ENCODE data around the gene PSME1. TPM values are rescaled to one million over a fixed set of nuclear protein-coding genes. Genes with fewer than 3 reads are reported as not detected.
A peak's percentile ranks its signal among the peaks of the same experiment; 100 is the strongest.

PSME1 gene
- total and polyA plus RNA-seq, 10 of the 15 experiments (the other 5 are each of a cell fraction or from before 2014, with no cell fraction given) = 250 to 1,378 (median 412) TPM

DNA sequence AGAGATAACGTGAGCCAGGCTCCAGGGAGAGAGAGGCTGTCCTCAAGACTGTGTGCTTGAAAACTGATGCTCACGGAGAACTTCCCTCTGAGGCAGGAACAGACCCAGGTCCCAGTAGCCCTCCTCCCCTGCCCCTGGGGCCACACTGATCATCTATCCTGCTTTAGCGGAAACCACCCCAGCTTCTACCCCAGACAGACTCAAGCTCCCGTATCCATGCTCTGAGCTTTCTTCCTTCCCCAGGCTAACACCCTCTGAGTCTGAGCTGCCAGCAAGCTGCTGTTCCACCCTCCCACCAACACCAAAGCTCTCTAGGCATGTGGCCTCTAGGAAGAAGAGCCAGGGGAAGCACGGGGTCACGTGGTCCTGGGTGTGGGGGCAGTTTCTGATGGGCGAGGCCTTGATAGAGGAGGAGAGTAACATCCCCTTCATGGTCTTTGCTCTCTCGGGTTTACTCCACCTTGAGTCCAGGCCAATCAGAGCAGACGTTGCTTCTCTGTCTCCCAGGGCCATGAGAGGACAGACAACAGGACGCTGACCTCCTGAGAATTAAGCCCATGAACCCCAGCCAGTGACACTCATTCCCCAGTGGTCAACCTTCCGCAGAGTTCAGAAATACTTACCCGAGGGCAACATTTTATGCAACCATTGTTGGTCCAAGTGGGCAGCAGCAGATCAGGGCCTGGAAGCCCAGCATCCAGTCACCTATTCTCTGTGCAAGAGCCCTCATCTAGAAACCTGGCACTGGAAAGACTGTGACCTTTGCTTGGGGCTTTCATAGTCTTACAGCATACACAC is 40.5 kb upstream of the PSME1 start:
- H3K36me3 ChIP-seq (ENCODE audit: control insufficient read depth in 2 of 2, insufficient read depth in 2 of 2, low read length in 1 of 2) = peaks cover 4 to 14% of the 10 kb centered on the region in 2 experiments; a peak in 3 of 4 replicates
- no peaks in the 10 kb centered on the region for H4K20me1 ChIP-seq (ENCODE audit: control insufficient read depth, insufficient read depth)
- RAD21 ChIA-PET (ENCODE audit: unreplicated experiment) = interaction anchor here (1.1 to 9.1 kb wide), 13 partner anchors 12 to 212 kb away, joined by 3 to 153 read pairs (median 6); partner anchors contain the start of genes CARMIL3, CIDEB, DCAF11 and IRF9
- POLR2A ChIA-PET = interaction anchor here (0.7 to 6.8 kb wide), 16 partner anchors 9 to 147 kb away, joined by 3 to 90 read pairs (median 11); partner anchors contain the start of genes CARMIL3, DCAF11, EMC9 and IRF9
- in situ Hi-C loops (cut with MboI) (no loop called here), intact Hi-C loops (cut with micrococcal nuclease; ENCODE audit: unreplicated experiment) (loop anchor here (1.0 kb wide), 2 partner anchors 19 to 66 kb away; partner anchors contain the start of genes DCAF11, IRF9 and NRL)
- BruUV-seq (replicated peaks) = no TSS peak
- peak overlapping the region; percentile 2 for H2AFZ ChIP-seq (ENCODE audit: control insufficient read depth, low read depth, low read length)
- H3K4me1 ChIP-seq (ENCODE audit: control insufficient read depth, insufficient read depth, low read length) = 0 out of 2 replicates have a peak, but pooled peaks cover 3% of the 10 kb centered on the region
- no peaks in the 10 kb centered on the region for H3K9me3 ChIP-seq (replicated peaks; ENCODE audit: control insufficient read depth, insufficient read depth, low read length)
- peak overlapping the region; percentile 100 for H3K9ac ChIP-seq (ENCODE audit: control insufficient read depth, insufficient read depth, low read length)
- H3K27me3 ChIP-seq (replicated peaks in 1 of 2; ENCODE audit: control insufficient read depth in 2 of 2, insufficient read depth in 2 of 2, low read length in 1 of 2) = no peaks in the 10 kb centered on the region
- H3K27ac ChIP-seq (ENCODE audit: control insufficient read depth, insufficient read depth) = peak overlapping the region; percentile 99
- H3K4me2 ChIP-seq (ENCODE audit: control insufficient read depth, insufficient read depth) = peak overlapping the region; percentile 64
- H3K4me3 ChIP-seq = peak overlapping the region; percentile 98
- H3K79me2 ChIP-seq (ENCODE audit: control insufficient read depth, insufficient read depth, low read length) = peaks cover 24% of the 10 kb centered on the region
- SMC1A ChIA-PET (ENCODE audit: uncharacterized antibody, unreplicated experiment) = interaction anchor here (0.6 to 9.2 kb wide), 10 partner anchors 11 to 147 kb away, joined by 3 to 195 read pairs (median 7); partner anchors contain the start of genes DCAF11, IPO4, IRF9 and NRL
- ATAC-seq = peak; percentile 85
- FAIRE-seq = peak; percentile 99
- CTCF ChIA-PET = interaction anchor here (0.7 to 11.2 kb wide), 10 partner anchors 10 to 507 kb away, joined by 3 to 294 read pairs (median 14); partner anchors contain the start of genes DCAF11, IRF9, NRL and PSME2
- under 1% methylated on average over 12 of the region's 12 CpGs for WGBS (ENCODE audit: insufficient coverage, insufficient replicate concordance, low lambda C conversion rate, missing lambda C conversion rate)
- peak; percentile 92 for DNase-seq (ENCODE audit: low read depth, low spot score)
- TF ChIP-seq IRF4 (IDR thresholded peaks at IDR 0.05; ENCODE audit: low read depth, low read length) (peak; percentile 72; the same call in 1 of the 2 replicates), TARDBP (IDR thresholded peaks at IDR 0.05; ENCODE audit: borderline replicate concordance) (0 out of 2 replicates have a peak, but pooled peaks have one; percentile 28), RCOR1 (conservative IDR thresholded peaks at IDR 0.05; ENCODE audit: low read depth, low read length) (no peak), NR2F1 (conservative IDR thresholded peaks at IDR 0.05) (peak; percentile 74; the same call in 1 of the 2 replicates), MXI1 (IDR thresholded peaks at IDR 0.05; ENCODE audit: low read depth, low read length) (peak; percentile 87), IKZF1 (conservative IDR thresholded peaks at IDR 0.05) (peak; percentile 53), CHD2 (IDR thresholded peaks at IDR 0.05; ENCODE audit: borderline replicate concordance, low read depth, low read length) (0 out of 2 replicates have a peak, but pooled peaks have one; percentile 32), ZNF217 (IDR thresholded peaks at IDR 0.05) (no peak), EP300 (IDR thresholded peaks at IDR 0.05; ENCODE audit: borderline replicate concordance in 1 of 2, control insufficient read depth in 1 of 2, low read depth in 2 of 2, low read length in 2 of 2) (no peak), CHD1 (IDR thresholded peaks at IDR 0.05; ENCODE audit: low read depth, low read length) (no peak), SMC3 (IDR thresholded peaks at IDR 0.05; ENCODE audit: borderline replicate concordance, low read length) (peak; percentile 13; the same call in 1 of the 2 replicates), BHLHE40 (IDR thresholded peaks at IDR 0.05; ENCODE audit: borderline replicate concordance in 1 of 2, low read depth in 2 of 2, low read length in 1 of 2) (peak; percentile 82 to 85), HDAC6 (IDR thresholded peaks at IDR 0.05; ENCODE audit: unreplicated experiment) (no peak), LARP7 (IDR thresholded peaks at IDR 0.05) (peak; percentile 43), PML (IDR thresholded peaks at IDR 0.05; ENCODE audit: low read length) (peak; percentile 98), TBL1XR1 (IDR thresholded peaks at IDR 0.05; ENCODE audit: low read depth, low read length) (0 out of 2 replicates have a peak, but pooled peaks have one; percentile 66), EGR1 (IDR thresholded peaks at IDR 0.05; ENCODE audit: borderline replicate concordance in 1 of 2, low read depth in 2 of 2, low read length in 2 of 2) (peak in 1 of 2 experiments; percentile 85; a peak in 2 of 3 replicates), POLR2AphosphoS2 (IDR thresholded peaks at IDR 0.05; ENCODE audit: low read depth, low read length) (peak; percentile 97), RAD21 (IDR thresholded peaks at IDR 0.05; ENCODE audit: insufficient read depth, low read depth, low read length) (no peak), FOXK2 (IDR thresholded peaks at IDR 0.05) (peak; percentile 59; the same call in 1 of the 2 replicates)
- TF ChIP-seq, protein P1, sequence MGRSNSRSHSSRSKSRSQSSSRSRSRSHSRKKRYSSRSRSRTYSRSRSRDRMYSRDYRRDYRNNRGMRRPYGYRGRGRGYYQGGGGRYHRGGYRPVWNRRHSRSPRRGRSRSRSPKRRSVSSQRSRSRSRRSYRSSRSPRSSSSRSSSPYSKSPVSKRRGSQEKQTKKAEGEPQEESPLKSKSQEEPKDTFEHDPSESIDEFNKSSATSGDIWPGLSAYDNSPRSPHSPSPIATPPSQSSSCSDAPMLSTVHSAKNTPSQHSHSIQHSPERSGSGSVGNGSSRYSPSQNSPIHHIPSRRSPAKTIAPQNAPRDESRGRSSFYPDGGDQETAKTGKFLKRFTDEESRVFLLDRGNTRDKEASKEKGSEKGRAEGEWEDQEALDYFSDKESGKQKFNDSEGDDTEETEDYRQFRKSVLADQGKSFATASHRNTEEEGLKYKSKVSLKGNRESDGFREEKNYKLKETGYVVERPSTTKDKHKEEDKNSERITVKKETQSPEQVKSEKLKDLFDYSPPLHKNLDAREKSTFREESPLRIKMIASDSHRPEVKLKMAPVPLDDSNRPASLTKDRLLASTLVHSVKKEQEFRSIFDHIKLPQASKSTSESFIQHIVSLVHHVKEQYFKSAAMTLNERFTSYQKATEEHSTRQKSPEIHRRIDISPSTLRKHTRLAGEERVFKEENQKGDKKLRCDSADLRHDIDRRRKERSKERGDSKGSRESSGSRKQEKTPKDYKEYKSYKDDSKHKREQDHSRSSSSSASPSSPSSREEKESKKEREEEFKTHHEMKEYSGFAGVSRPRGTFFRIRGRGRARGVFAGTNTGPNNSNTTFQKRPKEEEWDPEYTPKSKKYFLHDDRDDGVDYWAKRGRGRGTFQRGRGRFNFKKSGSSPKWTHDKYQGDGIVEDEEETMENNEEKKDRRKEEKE (IDR thresholded peaks at IDR 0.05) = no peak
